GM18508 (cell line): ENCODE measurements around the gene MRPL38.
A peak's percentile ranks its signal among the peaks of the same experiment; 100 is the strongest.
"Not testable (repeated sequence)": the region's sequence is repeated elsewhere in the genome, so short reads cannot be mapped to it uniquely, and the experiment has no call there.

ENCODE experiments used
- ATAC-seq: cut with Tn5 transposase; IDR thresholded peaks from one replicate; pipeline ENCODE4 v1.9.1; 2021; ENCODE audit warnings: moderate number of reproducible peaks; ENCODE audit not compliant: insufficient read depth, unreplicated experiment

MRPL38 gene

GRCh38 chr17:75877752-75878173 lies 26.9 kb downstream of the MRPL38 start:
- ATAC-seq = no peak

GRCh38 chr17:75876938-75877751 lies 27.5 kb downstream of the MRPL38 start:
- ATAC-seq = no peak

- no peak for ATAC-seq
These were observed 28.3 kb downstream of the MRPL38 start for GRCh38 chr17:75876190-75876937.

- ATAC-seq = no peak
These were observed 28.8 kb downstream of the MRPL38 start for GRCh38 chr17:75875940-75876189.

GRCh38 chr17:75875182-75875939 lies 29.3 kb downstream of the MRPL38 start:
- no peak for ATAC-seq

- no peak for ATAC-seq
These were observed 30.1 kb downstream of the MRPL38 start for GRCh38 chr17:75874323-75875181.

GRCh38 chr17:75873587-75874322 lies 30.9 kb downstream of the MRPL38 start:
- ATAC-seq = no peak

GRCh38 chr17:75872434-75873351 lies 32.0 kb downstream of the MRPL38 start:
- no peak for ATAC-seq

GRCh38 chr17:75870228-75870627 lies 34.5 kb downstream of the MRPL38 start:
- ATAC-seq = not testable (repeated sequence)

- ATAC-seq = no peak
These were observed 35.2 kb downstream of the MRPL38 start for GRCh38 chr17:75869282-75870141.

GRCh38 chr17:75868730-75869281 lies 35.9 kb downstream of the MRPL38 start:
- ATAC-seq = not testable (repeated sequence)

- not testable (repeated sequence) for ATAC-seq
These were observed 39.1 kb downstream of the MRPL38 start for GRCh38 chr17:75865404-75866188.

- ATAC-seq = not testable (repeated sequence)
These were observed 39.8 kb downstream of the MRPL38 start for GRCh38 chr17:75864887-75865286.

- peak; percentile 56 for ATAC-seq
These were observed 40.2 kb downstream of the MRPL38 start for GRCh38 chr17:75864448-75864871.

- ATAC-seq = no peak
These were observed 42.8 kb downstream of the MRPL38 start for GRCh38 chr17:75861927-75862317.

GRCh38 chr17:75859358-75859757 lies 45.3 kb downstream of the MRPL38 start:
- ATAC-seq = not testable (repeated sequence)
